ENCODE results near the gene BRCA1.
"Not testable (repeated sequence)": the region's sequence is repeated elsewhere in the genome, so short reads cannot be mapped to it uniquely, and the experiment has no call there.

The BRCA1 gene

DNA sequence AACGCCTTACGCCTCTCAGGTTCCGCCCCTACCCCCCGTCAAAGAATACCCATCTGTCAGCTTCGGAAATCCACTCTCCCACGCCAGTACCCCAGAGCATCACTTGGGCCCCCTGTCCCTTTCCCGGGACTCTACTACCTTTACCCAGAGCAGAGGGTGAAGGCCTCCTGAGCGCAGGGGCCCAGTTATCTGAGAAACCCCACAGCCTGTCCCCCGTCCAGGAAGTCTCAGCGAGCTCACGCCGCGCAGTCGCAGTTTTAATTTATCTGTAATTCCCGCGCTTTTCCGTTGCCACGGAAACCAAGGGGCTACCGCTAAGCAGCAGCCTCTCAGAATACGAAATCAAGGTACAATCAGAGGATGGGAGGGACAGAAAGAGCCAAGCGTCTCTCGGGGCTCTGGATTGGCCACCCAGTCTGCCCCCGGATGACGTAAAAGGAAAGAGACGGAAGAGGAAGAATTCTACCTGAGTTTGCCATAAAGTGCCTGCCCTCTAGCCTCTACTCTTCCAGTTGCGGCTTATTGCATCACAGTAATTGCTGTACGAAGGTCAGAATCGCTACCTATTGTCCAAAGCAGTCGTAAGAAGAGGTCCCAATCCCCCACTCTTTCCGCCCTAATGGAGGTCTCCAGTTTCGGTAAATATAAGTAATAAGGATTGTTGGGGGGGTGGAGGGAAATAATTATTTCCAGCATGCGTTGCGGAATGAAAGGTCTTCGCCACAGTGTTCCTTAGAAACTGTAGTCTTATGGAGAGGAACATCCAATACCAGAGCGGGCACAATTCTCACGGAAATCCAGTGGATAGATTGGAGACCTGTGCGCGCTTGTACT is at the start of gene BRCA1:
TSS of gene BRCA1 (minus strand) at position 232 of the 834 bp plus-strand sequence. CDS start 1,268 bp downstream, outside the sequence.
- peak within 1 kb of the TSS; percentile 85 for H3K4me3 ChIP-seq (ENCODE audit: low read depth, low read length)
- DNase-seq (ENCODE audit: low read depth): peak; percentile 99
- TF ChIP-seq, protein P1, sequence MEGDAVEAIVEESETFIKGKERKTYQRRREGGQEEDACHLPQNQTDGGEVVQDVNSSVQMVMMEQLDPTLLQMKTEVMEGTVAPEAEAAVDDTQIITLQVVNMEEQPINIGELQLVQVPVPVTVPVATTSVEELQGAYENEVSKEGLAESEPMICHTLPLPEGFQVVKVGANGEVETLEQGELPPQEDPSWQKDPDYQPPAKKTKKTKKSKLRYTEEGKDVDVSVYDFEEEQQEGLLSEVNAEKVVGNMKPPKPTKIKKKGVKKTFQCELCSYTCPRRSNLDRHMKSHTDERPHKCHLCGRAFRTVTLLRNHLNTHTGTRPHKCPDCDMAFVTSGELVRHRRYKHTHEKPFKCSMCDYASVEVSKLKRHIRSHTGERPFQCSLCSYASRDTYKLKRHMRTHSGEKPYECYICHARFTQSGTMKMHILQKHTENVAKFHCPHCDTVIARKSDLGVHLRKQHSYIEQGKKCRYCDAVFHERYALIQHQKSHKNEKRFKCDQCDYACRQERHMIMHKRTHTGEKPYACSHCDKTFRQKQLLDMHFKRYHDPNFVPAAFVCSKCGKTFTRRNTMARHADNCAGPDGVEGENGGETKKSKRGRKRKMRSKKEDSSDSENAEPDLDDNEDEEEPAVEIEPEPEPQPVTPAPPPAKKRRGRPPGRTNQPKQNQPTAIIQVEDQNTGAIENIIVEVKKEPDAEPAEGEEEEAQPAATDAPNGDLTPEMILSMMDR (conservative IDR thresholded peaks at IDR 0.05; ENCODE audit: low read depth, low read length): no peak

DNA sequence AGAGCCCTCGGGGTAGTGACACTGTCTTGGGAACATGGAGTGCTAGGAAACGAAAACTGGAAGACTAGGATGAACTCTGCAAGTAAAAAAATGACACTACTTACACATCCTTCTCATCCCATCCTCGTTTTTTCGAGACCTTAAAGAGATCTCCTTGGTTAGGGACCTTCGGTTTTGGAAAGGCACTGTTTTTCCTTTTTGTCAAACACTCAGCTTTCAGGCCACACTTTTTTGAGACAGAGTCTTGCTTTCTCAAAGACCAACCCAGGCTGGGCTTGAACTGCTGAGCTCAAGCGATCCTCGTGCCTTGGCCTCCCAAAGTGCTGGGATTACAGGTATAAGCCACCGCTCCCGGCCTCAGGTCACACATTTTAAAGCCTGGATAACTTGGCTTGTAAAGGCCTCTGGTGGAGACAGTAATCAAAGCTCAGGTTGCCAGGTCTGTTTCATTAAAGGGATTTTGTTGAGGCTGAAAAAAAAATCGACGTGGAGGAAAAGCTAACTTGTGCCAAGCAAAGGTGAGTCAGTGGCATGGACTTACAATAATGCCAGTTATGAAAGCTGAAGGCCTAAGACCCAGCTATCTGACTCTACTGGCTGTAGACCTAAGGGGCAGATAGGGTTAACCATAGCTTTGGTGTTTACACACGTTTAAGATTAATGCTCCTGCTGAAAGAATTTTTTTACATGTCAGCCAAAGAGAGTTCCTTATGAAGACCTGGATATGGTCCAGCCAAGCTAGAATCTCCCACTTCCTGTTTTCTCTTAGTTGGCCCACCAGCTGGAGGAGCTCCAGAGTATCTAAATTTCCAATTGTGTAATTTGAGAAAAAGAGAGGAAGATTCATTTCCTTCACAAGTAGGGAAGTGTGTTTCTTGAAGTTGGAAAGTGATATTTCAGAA is 46.7 kb upstream of the BRCA1 start:
- TF ChIP-seq, protein P1 (conservative IDR thresholded peaks at IDR 0.05; ENCODE audit: low read depth, low read length): peak; percentile 58
- peak overlapping the region; percentile 84 for H3K4me3 ChIP-seq (ENCODE audit: low read depth, low read length)
- peak; percentile 94 for DNase-seq (ENCODE audit: low read depth)

DNA sequence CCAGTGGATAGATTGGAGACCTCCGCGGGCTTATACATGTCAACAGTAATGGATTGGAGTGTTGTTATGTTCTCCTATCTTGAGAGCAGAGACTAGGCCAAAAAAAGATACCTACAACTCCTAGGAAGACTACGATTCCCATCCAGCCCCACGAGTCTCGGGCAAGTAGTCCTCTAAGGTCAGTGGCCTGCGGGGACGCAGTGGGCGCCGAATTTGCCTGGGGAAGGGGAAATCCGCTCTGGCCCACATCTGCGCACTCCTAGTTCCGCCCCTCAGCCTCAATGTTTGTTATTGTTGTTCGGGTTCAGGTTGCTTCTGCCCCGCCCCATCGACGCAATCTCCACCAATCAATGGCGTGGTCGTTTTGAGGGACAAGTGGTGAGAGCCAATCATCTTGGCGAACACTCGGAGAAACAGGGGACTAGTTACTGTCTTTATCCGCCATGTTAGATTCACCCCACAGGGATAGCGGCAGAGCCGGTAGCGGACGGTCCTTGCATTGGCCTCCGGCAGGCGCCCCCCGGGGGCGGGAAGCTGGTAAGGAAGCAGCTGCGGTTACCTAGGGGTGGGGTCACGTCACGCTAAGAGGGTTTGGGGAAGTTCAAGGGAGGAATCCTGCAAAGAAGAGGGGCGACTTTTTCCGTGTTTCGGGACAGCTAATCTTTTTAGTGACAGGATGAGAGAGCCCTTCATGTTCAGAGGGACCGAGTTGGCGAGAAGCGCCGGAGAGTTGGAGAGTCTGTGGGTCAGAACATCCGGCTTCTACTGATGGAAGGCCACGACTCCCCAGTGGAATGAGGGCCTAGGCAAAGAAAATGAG is 45.8 kb upstream of the BRCA1 start, which contains the start of gene NBR1:
TSS of gene NBR1 (plus strand) at position 449 of the 820 bp plus-strand sequence. CDS start 4,586 bp downstream, outside the sequence.
- peak within 1 kb of the TSS; percentile 84 for H3K4me3 ChIP-seq (ENCODE audit: low read depth, low read length)
- DNase-seq (ENCODE audit: low read depth): peak; percentile 99
- TF ChIP-seq, protein P1 (conservative IDR thresholded peaks at IDR 0.05; ENCODE audit: low read depth, low read length): peak; percentile 28

DNA sequence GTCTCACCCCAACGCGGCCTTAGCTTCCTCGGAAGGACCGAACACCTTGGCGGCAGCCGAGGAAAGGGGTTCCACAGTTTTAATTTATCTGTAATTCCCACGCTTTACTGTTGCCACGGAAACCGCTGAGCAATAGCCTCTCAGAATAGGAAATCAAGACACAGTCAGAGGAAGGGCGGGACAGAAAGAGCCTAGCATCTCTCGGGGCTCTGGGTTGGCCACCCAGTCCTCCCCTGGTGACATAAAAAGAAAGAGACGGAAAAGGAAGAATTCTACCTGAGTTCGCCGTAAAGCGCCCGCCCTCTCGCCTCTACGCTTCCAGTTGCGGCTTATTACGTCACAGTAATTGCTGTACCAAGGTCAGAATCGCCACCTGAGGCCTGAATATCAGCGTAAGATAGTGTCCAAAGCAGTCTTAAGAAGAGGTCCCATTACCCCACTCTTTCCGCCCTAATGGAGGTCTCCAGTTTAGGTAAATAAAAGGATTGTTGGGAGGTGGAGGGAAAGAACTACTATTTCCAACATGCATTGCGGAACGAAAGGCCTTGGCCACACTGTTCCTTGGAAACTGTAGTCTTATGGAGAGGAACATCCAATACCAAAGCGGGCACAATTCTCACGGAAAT is 45.1 kb upstream of the BRCA1 start:
- TF ChIP-seq, protein P1 (conservative IDR thresholded peaks at IDR 0.05; ENCODE audit: low read depth, low read length): no peak
- peak overlapping the region; percentile 84 for H3K4me3 ChIP-seq (ENCODE audit: low read depth, low read length)
- peak; percentile 98 for DNase-seq (ENCODE audit: low read depth)

DNA sequence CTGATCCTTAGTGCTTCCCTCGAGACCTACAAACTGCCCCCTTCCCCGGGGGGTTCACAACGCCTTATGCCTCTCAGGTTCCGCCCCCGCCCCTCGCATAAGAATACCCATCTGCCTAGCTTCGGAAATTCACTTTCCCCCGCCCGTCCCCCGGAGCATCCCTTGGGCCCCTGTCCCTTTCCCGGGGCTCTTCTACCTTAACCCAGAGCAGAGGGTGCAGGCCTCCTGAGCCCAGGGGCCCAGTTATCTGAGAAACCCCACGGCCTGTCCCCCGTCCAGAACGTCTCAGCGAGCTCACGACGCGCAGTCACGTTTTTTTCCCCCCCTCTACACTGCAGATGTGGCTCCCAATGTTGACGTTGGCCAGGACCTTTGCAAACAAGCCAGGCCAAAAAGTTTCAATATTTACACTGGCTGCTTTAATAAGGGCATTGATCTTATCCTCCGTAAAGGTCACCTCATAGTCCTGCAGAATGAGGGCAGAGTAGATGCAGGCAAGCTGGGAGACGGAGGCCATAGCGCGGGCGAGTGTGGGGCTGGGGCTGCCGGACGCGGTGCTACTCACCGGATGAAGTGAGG is 44.5 kb upstream of the BRCA1 start:
- DNase-seq (ENCODE audit: low read depth): peak; percentile 42
- TF ChIP-seq, protein P1 (conservative IDR thresholded peaks at IDR 0.05; ENCODE audit: low read depth, low read length): no peak
- H3K4me3 ChIP-seq (ENCODE audit: low read depth, low read length): peak overlapping the region; percentile 84

DNA sequence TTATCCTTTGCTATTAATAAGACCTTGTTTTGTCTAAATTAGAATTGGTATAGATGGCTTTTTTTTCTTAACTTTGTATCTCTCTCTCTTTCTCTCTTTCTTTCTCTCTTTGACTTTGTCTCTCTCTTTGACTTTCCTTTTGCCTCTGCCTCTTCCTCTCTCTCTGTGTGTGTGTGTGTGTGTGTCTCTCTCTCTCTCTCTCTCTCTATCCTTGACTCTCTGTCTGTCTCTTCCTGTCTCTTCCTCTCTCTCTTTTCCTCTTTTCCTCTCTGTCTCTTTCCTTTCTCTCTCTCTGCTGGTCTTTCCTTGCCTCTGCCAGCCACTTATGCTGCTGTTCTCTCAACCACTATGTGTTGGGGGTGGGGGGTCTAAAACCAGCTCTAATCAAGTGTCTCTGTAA is 40.8 kb upstream of the BRCA1 start:
- not testable (repeated sequence) for H3K4me3 ChIP-seq (ENCODE audit: low read depth, low read length); DNase-seq (ENCODE audit: low read depth)

DNA sequence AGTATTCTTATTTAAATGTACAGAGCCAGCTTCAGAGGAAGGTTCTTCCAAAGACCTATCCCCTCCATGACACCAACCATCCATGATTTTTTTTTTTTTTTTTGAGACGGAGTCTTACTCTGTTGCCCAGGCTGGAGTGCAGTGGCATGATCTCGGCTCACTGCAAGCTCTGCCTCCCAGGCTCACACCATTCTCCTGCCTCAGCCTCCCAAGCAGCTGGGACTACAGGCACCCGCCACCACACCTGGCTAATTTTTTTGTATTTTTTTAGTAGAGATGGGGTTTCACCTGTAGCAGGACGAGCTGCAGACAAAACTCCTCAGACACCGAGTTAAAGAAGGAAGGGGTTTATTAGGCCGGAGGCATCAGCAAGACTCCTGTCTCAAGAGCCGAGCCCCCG is 34.8 kb upstream of the BRCA1 start:
- DNase-seq (ENCODE audit: low read depth); H3K4me3 ChIP-seq (ENCODE audit: low read depth, low read length): not testable (repeated sequence)

DNA sequence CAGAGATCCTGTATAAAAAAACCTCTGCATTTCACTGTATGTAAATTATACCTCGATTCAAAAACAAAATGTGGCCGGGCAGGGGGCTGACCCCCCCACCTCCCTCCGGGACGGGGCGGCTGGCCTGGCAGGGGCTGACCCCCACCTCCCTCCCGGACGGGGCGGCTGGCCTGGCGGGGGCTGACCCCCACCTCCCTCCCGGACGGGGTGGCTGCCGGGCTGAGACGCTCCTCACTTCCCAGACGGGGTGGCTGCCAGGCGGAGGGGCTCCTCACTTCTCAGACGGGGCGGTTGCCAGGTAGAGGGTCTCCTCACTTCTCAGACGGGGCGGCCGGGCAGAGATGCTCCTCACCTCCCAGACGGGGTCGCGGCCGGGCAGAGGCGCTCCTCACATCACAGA is 34.1 kb upstream of the BRCA1 start:
- H3K4me3 ChIP-seq (ENCODE audit: low read depth, low read length); DNase-seq (ENCODE audit: low read depth): not testable (repeated sequence)

All from choroid plexus epithelial cell (primary cell).